Germinal center (tissue), 1 donor: ENCODE results near the gene DLX6.
A peak's percentile ranks its signal among the peaks of the same experiment; 100 is the strongest.

Experiments
- DNase-seq: peaks from one replicate; pipeline ENCODE4 v3.0.0; 2012; ENCODE audit warnings: mixed read lengths, low spot score

The DLX6 gene

GRCh38 chr7:96996111-96996957 is 9.0 kb upstream of the DLX6 start:
- no peak for DNase-seq

GRCh38 chr7:96996958-96997511 is 8.3 kb upstream of the DLX6 start:
- DNase-seq = no peak

- no peak for DNase-seq
Observed at GRCh38 chr7:96997512-96998032, 7.8 kb upstream of the DLX6 start.

GRCh38 chr7:96998333-96998732 is 7.0 kb upstream of the DLX6 start:
- DNase-seq = no peak

- DNase-seq = no peak
Observed at GRCh38 chr7:96998744-96999143, 6.6 kb upstream of the DLX6 start.

- DNase-seq = no peak
Observed at GRCh38 chr7:97001221-97001620, 4.1 kb upstream of the DLX6 start.

GRCh38 chr7:97001656-97002554 is 3.4 kb upstream of the DLX6 start:
- DNase-seq = no peak

- no peak for DNase-seq
Observed at GRCh38 chr7:97002555-97003261, 2.6 kb upstream of the DLX6 start.

GRCh38 chr7:97003262-97004246 is 1.8 kb upstream of the DLX6 start:
- no peak for DNase-seq

GRCh38 chr7:97004247-97005182 is 838 bp upstream of the DLX6 start:
- no peak for DNase-seq

- peak; percentile 52 for DNase-seq
Observed at GRCh38 chr7:97006055-97006815, 882 bp downstream of the DLX6 start.

- no peak for DNase-seq
Observed at GRCh38 chr7:97006816-97007582, 1.6 kb downstream of the DLX6 start.

GRCh38 chr7:97007583-97007861 is 2.2 kb downstream of the DLX6 start:
- no peak for DNase-seq

- no peak for DNase-seq
Observed at GRCh38 chr7:97008275-97008917, 3.0 kb downstream of the DLX6 start.

- no peak for DNase-seq
Observed at GRCh38 chr7:97009753-97010732, 4.7 kb downstream of the DLX6 start.

- DNase-seq = no peak
Observed at GRCh38 chr7:97011104-97011503, 5.8 kb downstream of the DLX6 start.
